Lung (tissue), 12 donors: ENCODE measurements around the gene FAM163B. TPM values are rescaled to one million over a fixed set of nuclear protein-coding genes. Genes with fewer than 3 reads are reported as not detected.

Source experiments
- ATAC-seq: fragments of 200-7000 bp; cut with Tn5 transposase; one replicate; pipeline ENCODE4 v1.9.1; 2020; ENCODE audit warnings: moderate number of reproducible peaks; ENCODE audit not compliant: insufficient read depth, low FRiP score
- DNase-seq, 3 donors: peaks; one replicate each; pipeline ENCODE4 v3.0.0-alpha.2; 2013 to 2017
- H3K27ac ChIP-seq, 2 donors: one replicate each; pipeline ENCODE4 v1.5.1; 2013; ENCODE audit warnings: mild to moderate bottlenecking in 2 of 2, moderate library complexity in 2 of 2, control low read depth in 1 of 2, inconsistent platforms in 1 of 2, low read depth in 1 of 2, low read length in 1 of 2
- H3K27me3 ChIP-seq, 3 donors: one replicate each; pipeline ENCODE4 v1.5.1; 2013; ENCODE audit warnings: low read length in 2 of 3; ENCODE audit not compliant: control insufficient read depth in 3 of 3, insufficient read depth in 3 of 3
- H3K36me3 ChIP-seq, 4 donors: one replicate each; pipeline ENCODE4 v1.5.1; 2013; ENCODE audit warnings: low read length in 4 of 4, mild to moderate bottlenecking in 1 of 4, moderate library complexity in 1 of 4; ENCODE audit not compliant: control insufficient read depth in 4 of 4, insufficient read depth in 4 of 4
- H3K4me1 ChIP-seq, 5 donors: one replicate each; pipeline ENCODE4 v1.5.1; 2013; ENCODE audit warnings: low read length in 5 of 5, mild to moderate bottlenecking in 2 of 5, moderate library complexity in 1 of 5; ENCODE audit not compliant: control insufficient read depth in 5 of 5, insufficient read depth in 5 of 5
- H3K4me3 ChIP-seq: one replicate; pipeline ENCODE4 v1.5.1; 2013; ENCODE audit warnings: mild to moderate bottlenecking, control low read depth, moderate library complexity
- H3K9ac ChIP-seq, 2 donors: one replicate each; pipeline ENCODE4 v1.5.1; 2013; ENCODE audit warnings: low read length in 2 of 2, control low read depth in 1 of 2; ENCODE audit not compliant: insufficient read depth in 1 of 2
- H3K9me3 ChIP-seq, 4 donors: one replicate each; pipeline ENCODE4 v1.5.1; 2013; ENCODE audit warnings: low read length in 3 of 4, mild to moderate bottlenecking in 1 of 4, moderate library complexity in 1 of 4; ENCODE audit not compliant: control insufficient read depth in 4 of 4, insufficient read depth in 3 of 4
- WGBS, 2 donors: extraction: QIAGEN DNeasy Blood & Tissue Kit; methylation state at CpG; one replicate each; pipeline ENCODE4 v1.1.7; 2013; 5-methylcytosine and 5-hydroxymethylcytosine counted together
- polyA plus RNA-seq, 2 donors: library from polyadenylated mRNA; stranded (reverse); fragments of 200-250 nt; gene quantifications; one replicate each; pipeline ENCODE4 v1.2.1, GENCODE V29; 2013
- total RNA-seq, 2 donors: library from RNA; depleted of rRNA in 1 of 2; stranded (reverse); fragments of >200 nt in 1 of 2; gene quantifications; one replicate each; pipeline ENCODE4 v1.2.1, GENCODE V29; 2014 to 2021
- TF ChIP-seq, protein P1 (sequence below): IDR thresholded peaks from 2 replicates; pipeline ENCODE4 v1.5.1; 2012; ENCODE audit warnings: mild to moderate bottlenecking; ENCODE audit errors: control extremely low read depth, extremely low read depth
- donor health status: control.
- donor health status: control.
- donor health status: Bipolar disorder and iron deficiency.
- donor health status: healthy.
- donor health status: DM: yes; HTN: yes; CAD: no.

The FAM163B gene
- total and polyA plus RNA-seq, 4 donors, result 0.10 to 0.51 (median 0.16) TPM; not detected in 1

DNA sequence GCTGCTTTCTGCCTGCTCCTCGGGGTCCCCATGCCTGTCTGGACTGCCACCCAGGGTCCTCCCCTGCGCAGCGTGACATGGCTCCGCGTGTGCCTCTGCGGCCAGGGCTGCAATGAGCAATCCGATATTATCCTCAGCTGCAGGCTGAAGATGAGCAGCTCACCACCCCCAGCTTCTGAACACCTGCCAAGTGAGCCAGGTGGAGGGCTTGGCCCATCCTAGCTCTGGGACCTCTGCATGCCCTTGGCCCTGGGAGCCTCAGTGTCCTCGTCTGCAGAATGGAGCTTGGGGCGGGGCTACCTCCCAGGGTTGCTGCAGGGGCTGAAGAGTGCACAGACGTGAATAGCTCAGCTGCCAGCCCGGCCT, 80.3 kb downstream of the FAM163B start:
- DNase-seq, result no peak
- no peaks in the 10 kb centered on the region for H3K27me3 ChIP-seq
- no peak overlapping the region for H3K27ac ChIP-seq
- H3K9ac ChIP-seq, result no peak overlapping the region
- 76 to 90% methylated on average over 11 of the region's 11 CpGs for WGBS, 2 donors
- H3K9me3 ChIP-seq, result no peaks in the 10 kb centered on the region
- no peaks in the 10 kb centered on the region for H3K36me3 ChIP-seq
- TF ChIP-seq, protein P1, sequence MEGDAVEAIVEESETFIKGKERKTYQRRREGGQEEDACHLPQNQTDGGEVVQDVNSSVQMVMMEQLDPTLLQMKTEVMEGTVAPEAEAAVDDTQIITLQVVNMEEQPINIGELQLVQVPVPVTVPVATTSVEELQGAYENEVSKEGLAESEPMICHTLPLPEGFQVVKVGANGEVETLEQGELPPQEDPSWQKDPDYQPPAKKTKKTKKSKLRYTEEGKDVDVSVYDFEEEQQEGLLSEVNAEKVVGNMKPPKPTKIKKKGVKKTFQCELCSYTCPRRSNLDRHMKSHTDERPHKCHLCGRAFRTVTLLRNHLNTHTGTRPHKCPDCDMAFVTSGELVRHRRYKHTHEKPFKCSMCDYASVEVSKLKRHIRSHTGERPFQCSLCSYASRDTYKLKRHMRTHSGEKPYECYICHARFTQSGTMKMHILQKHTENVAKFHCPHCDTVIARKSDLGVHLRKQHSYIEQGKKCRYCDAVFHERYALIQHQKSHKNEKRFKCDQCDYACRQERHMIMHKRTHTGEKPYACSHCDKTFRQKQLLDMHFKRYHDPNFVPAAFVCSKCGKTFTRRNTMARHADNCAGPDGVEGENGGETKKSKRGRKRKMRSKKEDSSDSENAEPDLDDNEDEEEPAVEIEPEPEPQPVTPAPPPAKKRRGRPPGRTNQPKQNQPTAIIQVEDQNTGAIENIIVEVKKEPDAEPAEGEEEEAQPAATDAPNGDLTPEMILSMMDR, result no peak
- no peak for ATAC-seq
- H3K4me1 ChIP-seq, result peaks cover 2 to 72% (median 30%) of the 10 kb centered on the region in 5 donors
- H3K4me3 ChIP-seq, result no peak overlapping the region

DNA sequence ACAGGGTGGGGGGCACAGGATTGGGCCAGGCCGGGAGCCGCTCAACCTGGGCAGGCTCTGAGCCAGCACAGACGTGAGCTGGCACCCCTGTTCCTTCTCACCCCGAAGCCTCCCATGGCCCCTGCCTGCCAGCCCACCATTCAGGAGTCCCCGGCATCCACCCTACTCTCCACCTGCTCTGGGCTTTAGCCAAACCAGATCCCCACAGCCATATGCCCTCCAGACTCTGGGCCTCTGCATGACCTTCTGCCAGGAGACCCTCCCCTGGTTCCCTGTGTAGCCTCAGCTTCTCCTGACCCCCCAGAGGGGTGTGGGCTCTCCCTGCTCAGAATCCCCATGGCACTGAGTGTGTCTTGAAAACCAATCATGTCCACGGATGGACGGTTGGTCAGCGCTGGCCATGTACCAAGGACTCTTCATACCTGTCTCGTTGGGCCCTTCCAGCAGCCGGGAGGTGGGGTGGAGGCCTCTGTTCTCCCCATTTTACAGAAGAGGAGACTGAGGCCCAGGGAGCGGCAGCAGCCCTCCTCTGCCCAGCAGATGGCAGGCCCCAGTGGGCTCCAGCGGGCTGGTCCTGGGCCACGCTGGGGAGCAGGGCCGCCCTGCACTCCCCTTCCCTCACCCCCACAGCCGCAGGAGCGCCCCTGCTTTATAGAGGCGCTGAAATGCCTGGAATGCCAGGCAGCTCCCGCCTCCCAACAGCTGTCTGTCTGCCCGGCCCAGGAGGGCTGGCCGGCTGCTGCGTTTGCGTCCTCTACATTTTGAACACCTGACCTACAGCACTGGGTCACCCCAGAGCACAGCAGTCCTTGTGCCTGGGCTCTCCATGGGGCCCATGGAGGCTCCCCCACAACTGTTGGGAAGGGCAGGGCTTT, 81.0 kb downstream of the FAM163B start:
- Histone ChIP-seq H3K4me3 (no peak overlapping the region), H3K9me3 (no peaks in the 10 kb centered on the region), H3K27ac (no peak overlapping the region), H3K4me1 (peaks cover 2 to 66% (median 26%) of the 10 kb centered on the region in 5 donors), H3K36me3 (no peaks in the 10 kb centered on the region), H3K9ac (no peak overlapping the region), H3K27me3 (no peaks in the 10 kb centered on the region)
- WGBS, 2 donors, result 69 to 86% methylated on average over 21 to 22 of the region's 22 CpGs
- no peak for ATAC-seq
- peak in 1 of 3 donors; percentile 33 for DNase-seq
- TF ChIP-seq, protein P1, result no peak

DNA sequence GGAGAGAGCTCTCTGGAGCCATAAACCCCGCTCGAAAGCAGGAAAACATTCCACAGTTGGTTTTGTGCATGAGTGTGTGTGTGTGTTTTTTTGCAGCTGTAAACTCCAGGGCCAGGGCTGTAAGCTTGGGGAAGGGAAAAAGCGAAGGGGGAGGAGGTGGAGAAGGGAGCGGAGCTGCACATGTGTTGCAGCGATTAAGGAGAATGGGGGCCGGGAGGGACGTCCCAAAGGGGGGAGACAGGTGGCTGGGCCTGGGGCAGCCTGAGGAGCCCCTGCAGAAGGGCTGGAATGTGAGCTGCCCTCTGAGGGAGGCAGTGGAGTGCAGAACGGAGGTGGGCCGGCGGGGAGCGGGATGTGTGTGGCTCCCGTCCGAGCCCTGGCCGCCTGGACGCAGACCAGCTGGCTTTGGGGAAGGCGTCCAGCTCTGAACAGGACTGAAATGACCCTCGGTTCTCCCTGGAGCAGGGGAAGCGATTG, 81.7 kb downstream of the FAM163B start:
- Histone ChIP-seq H3K4me3 (no peak overlapping the region), H3K9me3 (no peaks in the 10 kb centered on the region), H3K27ac (no peak overlapping the region), H3K36me3 (no peaks in the 10 kb centered on the region), H3K27me3 (no peaks in the 10 kb centered on the region), H3K4me1 (peaks cover 2 to 64% (median 26%) of the 10 kb centered on the region in 5 donors), H3K9ac (no peak overlapping the region)
- TF ChIP-seq, protein P1, result no peak
- no peak for ATAC-seq
- WGBS, 2 donors, result 57 to 72% methylated on average over 18 of the region's 18 CpGs
- DNase-seq, result peak; percentile 90 to 94 (median 90)

Other genes with a start within 250 kb of the FAM163B start
- gene SURF4, start 233.3 kb downstream of the FAM163B start, total RNA-seq, result 100 to 1,000 TPM; 144 to 222 TPM
- gene SURF4, start 233.3 kb downstream of the FAM163B start, polyA plus RNA-seq, result 100 to 1,000 TPM in 1 of 2 donors, 10 to 100 TPM in 1; 87.4 to 204 TPM
- 1 to 10 TPM in 1 of 2 donors, under 1 TPM in 1; 0.82 to 1.4 TPM for gene STKLD1, start 233.0 kb downstream of the FAM163B start, total RNA-seq
- gene STKLD1, start 233.0 kb downstream of the FAM163B start, polyA plus RNA-seq, result 1 to 10 TPM in 1 of 2 donors, under 1 TPM in 1; 0.40 to 3.1 TPM
- gene REXO4, start 191.4 kb downstream of the FAM163B start, total RNA-seq, result 10 to 100 TPM; 20.3 to 20.4 TPM
- gene REXO4, start 191.4 kb downstream of the FAM163B start, polyA plus RNA-seq, result 10 to 100 TPM; 14.6 to 19.6 TPM
- 1 to 10 TPM; 2.8 to 4.1 TPM for gene ADAMTS13, start 187.0 kb downstream of the FAM163B start, total RNA-seq
- 1 to 10 TPM; 1.0 to 3.1 TPM for gene ADAMTS13, start 187.0 kb downstream of the FAM163B start, polyA plus RNA-seq
- gene CACFD1, start 149.4 kb downstream of the FAM163B start, total RNA-seq, result 10 to 100 TPM; 23.7 to 40.5 TPM
- gene CACFD1, start 149.4 kb downstream of the FAM163B start, polyA plus RNA-seq, result 10 to 100 TPM; 18.7 to 46.1 TPM
- gene SLC2A6, start 130.3 kb downstream of the FAM163B start, total RNA-seq, result 10 to 100 TPM in 1 of 2 donors, 1 to 10 TPM in 1; 9.3 to 27.8 TPM
- 10 to 100 TPM in 1 of 2 donors, 1 to 10 TPM in 1; 8.4 to 49.6 TPM for gene SLC2A6, start 130.3 kb downstream of the FAM163B start, polyA plus RNA-seq
- not detected for gene MYMK, start 84.4 kb downstream of the FAM163B start, total RNA-seq
- not detected for gene MYMK, start 84.4 kb downstream of the FAM163B start, polyA plus RNA-seq
- gene ADAMTSL2, start 74.7 kb downstream of the FAM163B start, total RNA-seq, result 10 to 100 TPM; 11.1 to 20.6 TPM
- 1 to 10 TPM; 6.4 to 9.1 TPM for gene ADAMTSL2, start 74.7 kb downstream of the FAM163B start, polyA plus RNA-seq
- under 1 TPM; 0.06 to 0.48 TPM for gene DBH, start 27.0 kb upstream of the FAM163B start, total RNA-seq
- gene DBH, start 27.0 kb upstream of the FAM163B start, polyA plus RNA-seq, result under 1 TPM; 0.08 TPM
- gene SARDH, start 129.0 kb upstream of the FAM163B start, total RNA-seq, result 1 to 10 TPM; 7.3 to 8.4 TPM
- 1 to 10 TPM; 1.8 to 2.2 TPM for gene SARDH, start 129.0 kb upstream of the FAM163B start, polyA plus RNA-seq